H1 (cell line): ENCODE data around the gene MCCD1. TPM values are rescaled to one million over a fixed set of nuclear protein-coding genes. Genes with fewer than 3 reads are reported as not detected.
"Not testable (repeated sequence)": the region's sequence is repeated elsewhere in the genome, so short reads cannot be mapped to it uniquely, and the experiment has no call there.

Experiments used
- CTCF ChIA-PET: fragments of 300-600 bp; sonication (Branson Sonifier 250); formaldehyde crosslinking; loops from one replicate; lab custom pipeline; 2021; ENCODE audit not compliant: partially characterized antibody; lab: Charles Lee
- POLR2A ChIA-PET: fragments of 300-600 bp; sonication (Branson Sonifier 250); formaldehyde crosslinking; loops from one replicate; lab custom pipeline; 2021; ENCODE audit warnings: inconsistent platforms; ENCODE audit not compliant: partially characterized antibody; lab: Charles Lee
- DNase-seq, 2 experiments: peaks; one replicate each; pipeline versions ENCODE4 v3.0.0 to v3.0.0-alpha.2; 2010 to 2022; ENCODE audit warnings: low spot score in 2 of 2, low read depth in 1 of 2, mixed read lengths in 1 of 2
- FAIRE-seq: peaks from 2 replicates; lab custom pipeline; 2011; peaks lifted over from hg19 to GRCh38; lab: Jason Lieb, UNC
- H2AFZ ChIP-seq: 2 replicates; pipeline ENCODE4 v1.8.1; 2012; ENCODE audit warnings: low read length, inconsistent platforms
- H2AK5ac ChIP-seq: 2 replicates; pipeline ENCODE4 v1.6.1; 2013; ENCODE audit warnings: low read depth, low read length
- H2BK120ac ChIP-seq: replicated peaks from 2 replicates; pipeline ENCODE3; 2013; ENCODE audit warnings: low read depth, low read length, inconsistent platforms
- H2BK12ac ChIP-seq: 2 replicates; pipeline ENCODE4 v1.6.1; 2013; ENCODE audit warnings: low read depth, low read length
- H2BK15ac ChIP-seq: 2 replicates; pipeline ENCODE4 v1.6.1; 2013; ENCODE audit warnings: low read length
- H2BK20ac ChIP-seq: 2 replicates; pipeline ENCODE4 v1.6.1; 2013; ENCODE audit warnings: low read length
- H2BK5ac ChIP-seq: 2 replicates; pipeline ENCODE4 v1.6.1; 2013; ENCODE audit warnings: low read depth, low read length
- H3K14ac ChIP-seq: 2 replicates; pipeline ENCODE4 v1.6.1; 2013; ENCODE audit warnings: inconsistent platforms; ENCODE audit not compliant: insufficient read length
- H3K18ac ChIP-seq: 2 replicates; pipeline ENCODE4 v1.6.1; 2013; ENCODE audit warnings: low read length; ENCODE audit errors: extremely low read depth
- H3K23ac ChIP-seq: 2 replicates; pipeline ENCODE4 v1.6.1; 2013; ENCODE audit warnings: inconsistent platforms; ENCODE audit not compliant: insufficient read length
- H3K23me2 ChIP-seq: 2 replicates; pipeline ENCODE4 v1.6.1; 2013; ENCODE audit warnings: low read depth, low read length
- H3K27ac ChIP-seq: 2 replicates; pipeline ENCODE4 v1.6.1; 2011; ENCODE audit warnings: low read depth, low read length, inconsistent platforms
- H3K27me3 ChIP-seq, 4 experiments: replicated peaks in 1 of 4; 1 replicate in 1 of 4; 2 replicates in 3 of 4; pipeline versions ENCODE4 v1.6.1 to v1.8.1; 2011 to 2013; ENCODE audit warnings: low read length in 3 of 4, mild to moderate bottlenecking in 3 of 4, inconsistent platforms in 2 of 4, mixed read lengths in 2 of 4, moderate library complexity in 1 of 4; ENCODE audit not compliant: control insufficient read depth in 3 of 4, insufficient read depth in 3 of 4; ENCODE audit errors: extremely low read depth in 1 of 4
- H3K36me3 ChIP-seq, 4 experiments: 2 replicates each; pipeline versions ENCODE4 v1.6.1 to v1.8.1; 2011 to 2013; ENCODE audit warnings: mild to moderate bottlenecking in 4 of 4, low read length in 3 of 4, moderate library complexity in 2 of 4, control low read depth in 1 of 4, inconsistent platforms in 1 of 4; ENCODE audit not compliant: insufficient read depth in 4 of 4, control insufficient read depth in 2 of 4
- H3K4ac ChIP-seq: replicated peaks from 2 replicates; pipeline ENCODE3; 2013; ENCODE audit warnings: low read length, low read depth, mixed read lengths, inconsistent platforms; ENCODE audit not compliant: insufficient read length
- H3K4me1 ChIP-seq, 4 experiments: replicated peaks in 1 of 4; 1 replicate in 1 of 4; 2 replicates in 3 of 4; pipeline versions ENCODE4 v1.6.1 to v1.8.1; 2011 to 2013; ENCODE audit warnings: low read length in 3 of 4, inconsistent platforms in 2 of 4, mixed read lengths in 1 of 4; ENCODE audit not compliant: insufficient read depth in 4 of 4, control insufficient read depth in 3 of 4
- H3K4me2 ChIP-seq, 2 experiments: 2 replicates each; pipeline versions ENCODE4 v1.6.1 to v1.8.1; 2011 to 2013; ENCODE audit warnings: low read depth in 2 of 2, low read length in 2 of 2, control low read depth in 1 of 2, inconsistent platforms in 1 of 2, mild to moderate bottlenecking in 1 of 2; ENCODE audit not compliant: insufficient read depth in 1 of 2
- H3K4me3 ChIP-seq, 4 experiments: fragments of 200-600, 300-600 bp in 1 of 4; sonication (generic), shearing (Covaris generic), sonication (Bioruptor Twin) in 1 of 4; 2 replicates each; pipeline versions ENCODE4 v1.5.1 to v1.8.1; 2011 to 2016; ENCODE audit warnings: low read length in 4 of 4, low read depth in 3 of 4, control low read depth in 2 of 4, inconsistent platforms in 2 of 4, mild to moderate bottlenecking in 2 of 4, mixed read lengths in 1 of 4, moderate library complexity in 1 of 4; ENCODE audit not compliant: insufficient read depth in 2 of 4; ENCODE audit errors: extremely low read depth in 1 of 4
- H3K56ac ChIP-seq: replicated peaks from 2 replicates; pipeline ENCODE3; 2013; ENCODE audit warnings: low read depth, mild to moderate bottlenecking, mixed read lengths, low read length, inconsistent platforms; ENCODE audit not compliant: insufficient read length
- H3K79me1 ChIP-seq: 2 replicates; pipeline ENCODE4 v1.6.1; 2013; ENCODE audit warnings: low read depth, low read length, control low read depth
- H3K79me2 ChIP-seq, 2 experiments: 2 replicates each; pipeline versions ENCODE4 v1.6.1 to v1.8.1; 2012 to 2013; ENCODE audit warnings: low read length in 2 of 2, mild to moderate bottlenecking in 2 of 2, inconsistent platforms in 1 of 2; ENCODE audit not compliant: insufficient read depth in 2 of 2, control insufficient read depth in 1 of 2
- H3K9ac ChIP-seq, 4 experiments: replicated peaks in 1 of 4; 1 replicate in 1 of 4; 2 replicates in 3 of 4; pipeline versions ENCODE4 v1.6.1 to v1.8.1; 2011 to 2013; ENCODE audit warnings: low read depth in 3 of 4, low read length in 3 of 4, control low read depth in 2 of 4, mild to moderate bottlenecking in 2 of 4, moderate library complexity in 2 of 4, inconsistent platforms in 1 of 4; ENCODE audit errors: extremely low read depth in 1 of 4
- H3K9me3 ChIP-seq, 2 experiments: 2 replicates each; pipeline versions ENCODE4 v1.6.1 to v1.8.1; 2012 to 2013; ENCODE audit warnings: mild to moderate bottlenecking in 2 of 2, moderate library complexity in 2 of 2, control low read depth in 1 of 2, inconsistent platforms in 1 of 2, low read depth in 1 of 2, low read length in 1 of 2, mixed read lengths in 1 of 2; ENCODE audit not compliant: insufficient read depth in 2 of 2
- H4K20me1 ChIP-seq, 2 experiments: replicated peaks in 1 of 2; 2 replicates each; pipeline versions ENCODE3 to v1.8.1; 2011 to 2013; ENCODE audit warnings: inconsistent platforms in 2 of 2, low read length in 2 of 2, mild to moderate bottlenecking in 1 of 2; ENCODE audit not compliant: insufficient read depth in 2 of 2, control insufficient read depth in 1 of 2
- H4K5ac ChIP-seq: 2 replicates; pipeline ENCODE4 v1.6.1; 2013; ENCODE audit warnings: low read length, low read depth, mixed read lengths, inconsistent platforms; ENCODE audit not compliant: insufficient read length
- H4K8ac ChIP-seq: 2 replicates; pipeline ENCODE4 v1.8.0; 2013; ENCODE audit warnings: mild to moderate bottlenecking, moderate library complexity, low read length, inconsistent platforms; ENCODE audit not compliant: insufficient read depth; ENCODE audit errors: extremely low read depth
- H4K91ac ChIP-seq: replicated peaks from 2 replicates; pipeline ENCODE3; 2013; ENCODE audit warnings: low read length, mixed read lengths, inconsistent platforms; ENCODE audit not compliant: insufficient read length
- WGBS, 2 experiments: shearing (Covaris generic) in 1 of 2; methylation state at CpG; one replicate each; pipeline versions ENCODE4 v1.1.6 to v1.1.7; 2013 to 2015; ENCODE audit warnings: low lambda C conversion rate in 2 of 2, mixed read lengths in 2 of 2, inconsistent platforms in 1 of 2, low coverage in 1 of 2, missing lambda C conversion rate in 1 of 2; ENCODE audit not compliant: insufficient replicate concordance in 2 of 2, insufficient coverage in 1 of 2, insufficient read length in 1 of 2; ENCODE audit errors: extremely low coverage in 1 of 2, missing lambda C conversion rate in 1 of 2; 5-methylcytosine and 5-hydroxymethylcytosine counted together
- polyA plus RNA-seq, 7 experiments: library from polyadenylated mRNA; depleted of rRNA in 3 of 7; stranded (reverse) in 5 of 7; unstranded in 2 of 7; fragments of >200 nt in 5 of 7; fragments of 200-250 nt in 2 of 7; gene quantifications; 1 replicate in 5 of 7; 2 replicates in 1 of 7; 4 replicates in 1 of 7; pipeline versions ENCODE4 v1.2.1 to v1.2.3, GENCODE V29; 2011 to 2013; ENCODE audit warnings: missing spikeins in 2 of 7, mixed read lengths in 2 of 7
- total RNA-seq: library from RNA; stranded (reverse); fragmentation: NEBNext Ultra II Directional; extraction: Animal tissue kit (Norgen Biotek cat#: 25700); gene quantifications from 2 replicates; pipeline ENCODE4 v1.2.1, GENCODE V29; 2021

Gene MCCD1
- total and polyA plus RNA-seq, 2 of the 8 experiments (the other 6 are each of a cell fraction or from before 2014, with no cell fraction given) = not detected

- Histone ChIP-seq H3K4me2 (peak overlapping the region in 1 of 2 experiments; percentile 83; a peak in 3 of 4 replicates), H3K79me2 (peaks cover 0 to 37% of the 10 kb centered on the region in 2 experiments; a peak in 2 of 4 replicates), H3K4me1 (peaks cover 6 to 17% (median 9%) of the 10 kb centered on the region in 4 experiments), H3K4me3 (peak overlapping the region in 2 of 4 experiments; percentile 49 to 75; a peak in 4 of 8 replicates), H3K27me3 (peaks cover 0 to 15% (median 9%) of the 10 kb centered on the region in 4 experiments; a peak in 6 of 7 replicates)
- H3K14ac ChIP-seq, H4K8ac ChIP-seq, H3K23me2 ChIP-seq, H2AK5ac ChIP-seq, H3K9me3 ChIP-seq, H3K4ac ChIP-seq, H3K9ac ChIP-seq, H2BK5ac ChIP-seq, H2BK15ac ChIP-seq, H4K91ac ChIP-seq, FAIRE-seq, H4K20me1 ChIP-seq, H2BK20ac ChIP-seq, H3K23ac ChIP-seq, H3K56ac ChIP-seq, H3K18ac ChIP-seq, H2AFZ ChIP-seq, H2BK12ac ChIP-seq, H2BK120ac ChIP-seq, H3K36me3 ChIP-seq, H3K79me1 ChIP-seq, H4K5ac ChIP-seq, H3K27ac ChIP-seq, DNase-seq: not testable (repeated sequence)
- CTCF ChIA-PET = interaction anchor here (0.6 kb wide), 1 partner anchor 30 kb away, joined by 3 read pairs; no protein-coding TSS in a partner anchor
- WGBS, 2 experiments = 83% methylated on average over 1 of the region's 2 CpGs; no CpG with 5 or more reads in 1 of the 2 experiments
- POLR2A ChIA-PET = interaction anchor here (1.8 to 8.2 kb wide), 2 partner anchors 32 to 43 kb away, joined by 5 to 136 read pairs; partner anchors contain the start of genes ATP6V1G2, DDX39B and NFKBIL1
Measured at GRCh38 chr6:31499648-31500047, 29.1 kb upstream of the MCCD1 start.
